Loucy (cell line): ENCODE measurements around the gene AGMAT.

ENCODE experiments used
- EZH2phosphoT487 ChIP-seq: fragments of 200-600 bp; IDR thresholded peaks from 2 replicates; pipeline ENCODE4 v1.6.1; 2018; ENCODE audit warnings: antibody characterized with exemption, mild to moderate bottlenecking, moderate library complexity, borderline replicate concordance
- TF ChIP-seq, protein P1 (sequence below): fragments of 200-600 bp; sonication (generic); conservative IDR thresholded peaks from 2 replicates; pipeline ENCODE4 v1.5.1; 2014; ENCODE audit warnings: mild to moderate bottlenecking, antibody characterized with exemption, low read length

DNA sequence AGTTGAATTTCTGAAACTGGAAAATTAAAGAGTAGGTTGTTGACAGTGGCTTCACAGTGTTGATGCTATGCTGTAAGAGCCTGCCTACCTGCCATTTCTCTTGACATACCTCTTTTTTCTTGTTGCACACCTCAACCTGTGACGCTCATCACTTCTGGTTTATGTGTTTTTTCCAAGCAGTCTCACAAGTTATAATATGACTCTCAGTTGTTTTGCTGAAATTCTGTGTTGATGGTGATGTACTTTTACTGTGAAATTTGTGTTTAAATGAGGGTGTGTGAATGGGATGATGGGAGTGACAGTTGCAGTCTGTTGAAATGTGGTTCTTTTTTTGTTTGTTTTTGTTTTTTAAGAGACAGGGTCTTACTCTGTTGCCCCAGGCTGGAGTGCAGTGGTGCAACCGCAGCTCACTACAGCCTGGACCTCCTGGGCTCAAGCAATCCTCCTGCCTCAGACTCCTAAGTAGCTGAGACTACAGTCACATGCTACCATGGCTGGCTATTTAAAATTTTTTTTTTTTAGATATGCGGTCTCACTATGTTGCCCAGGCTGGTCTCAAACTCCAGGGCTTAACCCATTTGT, 39.4 kb upstream of the AGMAT start:
- TF ChIP-seq, protein P1, sequence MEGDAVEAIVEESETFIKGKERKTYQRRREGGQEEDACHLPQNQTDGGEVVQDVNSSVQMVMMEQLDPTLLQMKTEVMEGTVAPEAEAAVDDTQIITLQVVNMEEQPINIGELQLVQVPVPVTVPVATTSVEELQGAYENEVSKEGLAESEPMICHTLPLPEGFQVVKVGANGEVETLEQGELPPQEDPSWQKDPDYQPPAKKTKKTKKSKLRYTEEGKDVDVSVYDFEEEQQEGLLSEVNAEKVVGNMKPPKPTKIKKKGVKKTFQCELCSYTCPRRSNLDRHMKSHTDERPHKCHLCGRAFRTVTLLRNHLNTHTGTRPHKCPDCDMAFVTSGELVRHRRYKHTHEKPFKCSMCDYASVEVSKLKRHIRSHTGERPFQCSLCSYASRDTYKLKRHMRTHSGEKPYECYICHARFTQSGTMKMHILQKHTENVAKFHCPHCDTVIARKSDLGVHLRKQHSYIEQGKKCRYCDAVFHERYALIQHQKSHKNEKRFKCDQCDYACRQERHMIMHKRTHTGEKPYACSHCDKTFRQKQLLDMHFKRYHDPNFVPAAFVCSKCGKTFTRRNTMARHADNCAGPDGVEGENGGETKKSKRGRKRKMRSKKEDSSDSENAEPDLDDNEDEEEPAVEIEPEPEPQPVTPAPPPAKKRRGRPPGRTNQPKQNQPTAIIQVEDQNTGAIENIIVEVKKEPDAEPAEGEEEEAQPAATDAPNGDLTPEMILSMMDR: no peak
- no peak for TF ChIP-seq EZH2phosphoT487
